ENCODE measurements around the gene MNS1.

MNS1 gene

DNA sequence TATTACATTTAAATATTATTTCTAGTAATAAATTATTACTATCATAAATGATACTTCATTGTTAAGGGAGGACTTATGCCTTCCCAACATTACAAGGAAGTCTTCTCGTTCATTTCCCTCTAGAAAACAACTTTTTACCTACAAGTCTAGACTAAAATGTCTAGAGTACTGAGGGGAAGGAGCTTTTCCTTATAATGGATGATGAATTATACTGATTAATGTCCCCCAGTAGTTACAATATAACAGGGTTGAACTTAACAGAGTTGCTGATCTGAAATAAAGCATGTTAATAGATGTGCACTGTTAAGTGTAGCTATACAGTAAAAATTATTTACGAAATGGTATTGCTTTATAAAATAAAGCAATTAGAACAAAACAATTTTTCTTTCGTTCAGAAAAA lies 2.7 kb upstream of the MNS1 start:
- TF ChIP-seq, protein P1, sequence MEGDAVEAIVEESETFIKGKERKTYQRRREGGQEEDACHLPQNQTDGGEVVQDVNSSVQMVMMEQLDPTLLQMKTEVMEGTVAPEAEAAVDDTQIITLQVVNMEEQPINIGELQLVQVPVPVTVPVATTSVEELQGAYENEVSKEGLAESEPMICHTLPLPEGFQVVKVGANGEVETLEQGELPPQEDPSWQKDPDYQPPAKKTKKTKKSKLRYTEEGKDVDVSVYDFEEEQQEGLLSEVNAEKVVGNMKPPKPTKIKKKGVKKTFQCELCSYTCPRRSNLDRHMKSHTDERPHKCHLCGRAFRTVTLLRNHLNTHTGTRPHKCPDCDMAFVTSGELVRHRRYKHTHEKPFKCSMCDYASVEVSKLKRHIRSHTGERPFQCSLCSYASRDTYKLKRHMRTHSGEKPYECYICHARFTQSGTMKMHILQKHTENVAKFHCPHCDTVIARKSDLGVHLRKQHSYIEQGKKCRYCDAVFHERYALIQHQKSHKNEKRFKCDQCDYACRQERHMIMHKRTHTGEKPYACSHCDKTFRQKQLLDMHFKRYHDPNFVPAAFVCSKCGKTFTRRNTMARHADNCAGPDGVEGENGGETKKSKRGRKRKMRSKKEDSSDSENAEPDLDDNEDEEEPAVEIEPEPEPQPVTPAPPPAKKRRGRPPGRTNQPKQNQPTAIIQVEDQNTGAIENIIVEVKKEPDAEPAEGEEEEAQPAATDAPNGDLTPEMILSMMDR (IDR thresholded peaks at IDR 0.05) = no peak

DNA sequence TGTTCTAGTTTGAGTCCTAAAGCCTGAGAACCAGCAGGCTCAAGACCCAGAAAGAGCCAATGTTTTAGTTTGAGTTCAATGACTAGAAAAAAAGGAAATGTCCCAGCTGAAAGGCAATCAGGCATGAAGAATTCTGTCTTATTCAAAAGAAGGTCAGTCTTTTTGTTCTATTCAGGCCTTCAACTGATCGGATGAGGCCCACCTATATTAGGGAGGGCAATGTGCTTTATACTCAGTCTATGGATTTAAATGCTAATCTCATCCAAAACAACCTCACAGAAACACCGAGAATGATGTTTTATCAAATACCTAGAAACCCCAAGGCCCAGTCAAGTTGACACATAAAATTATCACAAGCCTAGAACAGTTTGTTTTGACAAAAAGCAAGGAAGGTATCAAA lies 4.0 kb downstream of the MNS1 start:
- TF ChIP-seq, protein P1 (IDR thresholded peaks at IDR 0.05) = no peak

DNA sequence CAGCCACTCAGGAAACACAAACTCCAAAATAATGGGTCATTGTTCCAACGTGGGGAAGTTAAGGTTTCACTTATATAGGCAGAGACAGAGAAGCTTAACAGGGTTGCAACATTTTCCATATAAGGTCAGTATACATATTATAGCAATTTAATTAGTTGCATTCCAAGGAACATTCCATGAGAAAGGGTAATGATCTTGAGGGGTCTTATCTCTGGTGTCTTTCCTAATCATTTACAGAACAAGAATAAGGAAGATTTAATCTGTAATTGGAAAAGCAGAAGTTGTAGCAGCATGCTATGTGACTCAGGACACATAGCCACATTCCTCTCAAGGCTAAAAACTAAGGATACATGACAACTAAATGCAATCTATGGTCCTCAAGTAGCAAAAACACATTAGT lies 4.9 kb downstream of the MNS1 start:
- TF ChIP-seq, protein P1 (IDR thresholded peaks at IDR 0.05) = no peak

DNA sequence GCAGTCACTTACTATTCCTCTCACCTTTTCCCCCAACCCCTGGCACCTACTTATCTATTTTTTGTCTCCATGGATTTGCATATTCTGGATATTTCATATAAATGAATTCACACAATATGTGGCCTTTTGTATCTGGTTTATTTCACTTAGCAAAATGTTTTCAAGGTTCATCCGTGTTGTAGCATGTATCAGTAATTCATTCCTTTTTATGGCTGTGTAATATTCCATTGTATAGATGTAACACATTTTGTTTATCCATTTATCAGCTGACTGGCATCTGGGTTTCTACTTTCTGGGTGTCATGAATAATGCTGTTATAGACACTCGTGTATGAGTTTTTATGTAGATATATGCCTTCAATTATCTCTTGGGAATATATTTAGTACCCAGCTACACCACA lies 5.8 kb downstream of the MNS1 start:
- TF ChIP-seq, protein P1 (IDR thresholded peaks at IDR 0.05) = no peak

DNA sequence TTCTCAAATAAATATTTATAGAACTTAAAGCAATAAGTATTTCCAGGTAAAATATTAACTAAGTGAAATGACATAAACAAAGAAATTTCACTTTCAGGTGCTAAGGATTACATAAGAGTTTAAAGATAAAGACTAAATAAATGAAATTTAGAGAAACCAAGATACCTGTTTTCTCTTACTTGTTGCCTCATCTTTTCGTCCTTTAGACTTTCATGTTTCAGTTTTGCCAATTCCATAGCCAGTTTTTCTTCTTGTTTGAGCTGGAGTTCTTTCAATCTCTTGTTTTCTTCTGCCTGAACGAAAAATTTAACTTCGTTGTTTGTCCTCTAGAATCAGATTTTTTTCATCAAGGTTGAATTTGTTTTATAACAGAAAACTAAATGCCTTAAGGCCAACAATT lies 8.7 kb downstream of the MNS1 start:
- TF ChIP-seq, protein P1 (IDR thresholded peaks at IDR 0.05) = no peak

DNA sequence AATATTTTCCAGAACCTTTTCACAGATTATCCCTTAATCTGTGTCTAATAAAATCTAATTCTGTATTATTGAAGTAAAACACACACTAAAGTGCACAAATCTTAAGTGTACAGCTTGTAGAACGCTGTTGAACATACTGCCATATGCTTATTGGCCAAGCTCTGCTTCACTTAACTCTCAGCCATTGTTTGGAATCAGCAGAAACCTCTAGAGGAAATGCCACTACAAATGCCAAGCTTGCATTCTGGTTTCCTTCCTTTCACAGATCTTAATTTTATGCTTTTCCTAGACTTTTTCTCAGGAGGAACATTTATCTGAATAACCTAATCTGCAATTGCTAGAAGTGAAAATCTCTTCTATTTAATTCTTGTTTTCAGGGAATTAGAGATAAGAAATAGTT lies 10.1 kb downstream of the MNS1 start:
- TF ChIP-seq, protein P1 (IDR thresholded peaks at IDR 0.05) = no peak

DNA sequence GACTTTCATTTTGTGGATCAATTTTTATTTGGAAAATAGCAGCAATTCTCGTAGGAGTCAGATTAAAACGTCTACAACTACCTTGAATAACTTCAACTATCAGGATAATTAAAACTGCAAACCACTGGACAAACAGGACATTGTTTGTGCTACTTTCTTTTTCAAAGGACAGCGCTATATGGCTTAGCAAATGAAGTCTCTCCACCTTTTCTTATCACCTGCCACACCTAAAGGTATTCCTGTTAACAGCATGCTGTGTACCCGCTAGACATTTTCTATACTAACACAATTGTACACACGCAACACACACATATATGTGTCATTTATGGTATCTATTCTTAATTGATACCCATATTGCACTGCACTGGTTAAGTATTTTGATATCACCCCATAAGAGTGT lies 19.2 kb downstream of the MNS1 start:
- TF ChIP-seq, protein P1 (IDR thresholded peaks at IDR 0.05) = no peak

DNA sequence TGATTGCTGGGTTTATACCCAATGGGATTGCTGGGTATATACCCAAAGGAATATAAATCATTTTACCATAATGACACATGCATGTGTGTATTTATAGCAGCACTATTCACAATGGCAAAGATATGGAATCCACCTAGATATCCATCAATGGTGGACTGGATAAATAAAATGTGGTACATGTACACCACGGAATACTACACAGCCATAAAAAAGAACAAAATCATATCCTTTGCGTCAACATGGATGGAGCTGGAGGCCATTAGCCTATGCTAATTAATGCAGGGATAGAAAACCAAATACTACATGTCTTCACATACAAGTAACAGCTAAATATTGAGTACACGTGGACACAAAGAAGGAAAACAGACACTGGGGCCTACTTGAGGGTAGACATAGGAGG lies 22.6 kb downstream of the MNS1 start:
- TF ChIP-seq, protein P1 (IDR thresholded peaks at IDR 0.05) = no peak

Data from LNCAP (cell line).